Left lung (tissue), 10 donors: ENCODE measurements around the gene GDPD5. TPM values are rescaled to one million over a fixed set of nuclear protein-coding genes. Genes with fewer than 3 reads are reported as not detected.

ENCODE experiments used
- ATAC-seq: fragments of 200-7000 bp; cut with Tn5 transposase; one replicate; pipeline ENCODE4 v1.9.1; 2020; ENCODE audit warnings: moderate library complexity
- DNase-seq, 4 donors: peaks; one replicate each; pipeline ENCODE4 v3.0.0-alpha.2; 2013 to 2020
- H3K27ac ChIP-seq, 2 donors: fragments of 200-600 bp; sonication (generic) in 1 of 2; one replicate each; pipeline versions ENCODE4 v1.5.0 to v1.8.0; 2020 to 2021
- H3K27me3 ChIP-seq, 2 donors: fragments of 200-600 bp; sonication (generic) in 1 of 2; one replicate each; pipeline versions ENCODE4 v1.5.0 to v1.8.0; 2020 to 2021
- H3K36me3 ChIP-seq, 2 donors: fragments of 200-600 bp; sonication (generic) in 1 of 2; one replicate each; pipeline versions ENCODE4 v1.5.0 to v1.8.0; 2020 to 2021
- H3K4me1 ChIP-seq, 2 donors: fragments of 200-600 bp; one replicate each; pipeline ENCODE4 v1.8.0; 2021
- H3K4me3 ChIP-seq, 2 donors: fragments of 200-600 bp; sonication (generic) in 1 of 2; one replicate each; pipeline versions ENCODE4 v1.5.0 to v1.8.0; 2020 to 2021; ENCODE audit warnings: mild to moderate bottlenecking in 1 of 2
- H3K9me3 ChIP-seq, 2 donors: fragments of 200-600 bp; sonication (generic) in 1 of 2; one replicate each; pipeline versions ENCODE4 v1.5.0 to v1.8.0; 2020 to 2021
- intact Hi-C, 2 donors: fragments of 100-400 bp; cut with DNase I; formaldehyde crosslinking; loops; one replicate each; pipeline versions ENCODE4 v1.11.2 to v1.14.2; 2022
- polyA plus RNA-seq, 6 donors: library from polyadenylated mRNA; unstranded; fragments of 120-200 nt; gene quantifications; one replicate each; pipeline ENCODE4 v1.2.1, GENCODE V29; 2013; ENCODE audit not compliant: insufficient read length in 6 of 6
- total RNA-seq, 2 donors: library from RNA; stranded (reverse); fragmentation: NEBNext Ultra II Directional; extraction: Animal tissue kit (Norgen Biotek cat#: 25700); gene quantifications; one replicate each; pipeline ENCODE4 v1.2.1, GENCODE V29; 2021
- TF ChIP-seq, protein P1 (sequence below), 2 donors: fragments of 200-600 bp; sonication (generic) in 1 of 2; IDR thresholded peaks; one replicate each; pipeline versions ENCODE4 v1.5.0 to v1.8.0; 2021; ENCODE audit warnings: antibody characterized with exemption in 2 of 2
- donor health status: DM: no; HTN: yes; CAD: no.
- donor health status: DM: no; HTN: no; CAD: no.

Gene GDPD5
- total and polyA plus RNA-seq, 8 donors: 10.5 to 34.8 (median 27.6) TPM

GRCh38 chr11:75558939-75559843 is 33.5 kb upstream of the GDPD5 start:
- peak; percentile 56 for ATAC-seq
- peak overlapping the region; percentile 94 to 100 for H3K27ac ChIP-seq
- H3K4me1 ChIP-seq: peaks cover 36 to 64% of the 10 kb centered on the region in 2 donors
- intact Hi-C loops: no loop called here
- H3K4me3 ChIP-seq: no peak overlapping the region
- no peaks in the 10 kb centered on the region for H3K36me3 ChIP-seq
- H3K9me3 ChIP-seq: no peaks in the 10 kb centered on the region
- peak; percentile 56 to 92 (median 80) for DNase-seq
- H3K27me3 ChIP-seq: peaks cover 0 to 23% of the 10 kb centered on the region in 2 donors
- TF ChIP-seq, protein P1, sequence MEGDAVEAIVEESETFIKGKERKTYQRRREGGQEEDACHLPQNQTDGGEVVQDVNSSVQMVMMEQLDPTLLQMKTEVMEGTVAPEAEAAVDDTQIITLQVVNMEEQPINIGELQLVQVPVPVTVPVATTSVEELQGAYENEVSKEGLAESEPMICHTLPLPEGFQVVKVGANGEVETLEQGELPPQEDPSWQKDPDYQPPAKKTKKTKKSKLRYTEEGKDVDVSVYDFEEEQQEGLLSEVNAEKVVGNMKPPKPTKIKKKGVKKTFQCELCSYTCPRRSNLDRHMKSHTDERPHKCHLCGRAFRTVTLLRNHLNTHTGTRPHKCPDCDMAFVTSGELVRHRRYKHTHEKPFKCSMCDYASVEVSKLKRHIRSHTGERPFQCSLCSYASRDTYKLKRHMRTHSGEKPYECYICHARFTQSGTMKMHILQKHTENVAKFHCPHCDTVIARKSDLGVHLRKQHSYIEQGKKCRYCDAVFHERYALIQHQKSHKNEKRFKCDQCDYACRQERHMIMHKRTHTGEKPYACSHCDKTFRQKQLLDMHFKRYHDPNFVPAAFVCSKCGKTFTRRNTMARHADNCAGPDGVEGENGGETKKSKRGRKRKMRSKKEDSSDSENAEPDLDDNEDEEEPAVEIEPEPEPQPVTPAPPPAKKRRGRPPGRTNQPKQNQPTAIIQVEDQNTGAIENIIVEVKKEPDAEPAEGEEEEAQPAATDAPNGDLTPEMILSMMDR (IDR thresholded peaks at IDR 0.05): no peak

DNA sequence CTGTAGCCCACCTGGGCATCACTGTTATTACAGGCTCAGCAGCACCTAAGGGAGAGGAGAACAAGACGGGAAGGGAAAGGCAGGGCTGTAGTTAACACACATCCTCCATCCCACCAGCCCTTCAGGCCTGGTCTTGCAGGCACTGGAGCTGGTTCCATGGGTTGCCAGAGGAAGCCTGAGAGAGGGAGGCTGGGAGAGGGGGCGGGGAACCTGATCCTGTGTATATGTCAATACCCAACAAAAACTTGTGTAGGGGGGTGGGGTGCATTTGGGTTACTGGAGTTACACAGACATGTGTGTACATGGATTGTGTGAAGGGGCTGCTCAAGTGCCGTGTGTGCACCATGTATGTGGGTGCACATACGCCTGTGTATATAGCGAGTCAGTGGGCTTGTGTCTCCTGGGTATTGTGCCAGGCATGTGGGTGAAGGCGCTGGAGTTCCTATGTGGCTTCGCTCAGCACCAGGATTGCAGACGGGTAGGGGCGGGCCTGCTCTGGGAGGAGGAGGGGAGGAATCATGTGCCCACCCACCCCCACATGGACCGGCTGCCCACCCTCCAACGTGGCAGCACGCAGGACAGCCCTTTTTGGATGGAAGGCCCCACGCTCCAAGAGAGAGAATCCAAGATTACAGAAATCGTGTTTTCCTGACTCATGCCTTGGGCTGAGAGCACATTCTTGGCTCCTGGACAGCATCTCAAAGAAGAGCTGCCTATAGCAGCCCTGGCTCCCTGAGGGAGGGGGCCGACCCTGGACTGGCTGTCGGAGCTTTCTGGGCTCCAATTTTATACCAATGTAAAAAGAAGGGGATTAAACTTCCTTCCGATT is 32.1 kb upstream of the GDPD5 start:
- intact Hi-C loops: no loop called here
- DNase-seq (peak; percentile 74 to 93 (median 80)), ATAC-seq (peak; percentile 53)
- Histone ChIP-seq H3K27me3 (peaks cover 0 to 19% of the 10 kb centered on the region in 2 donors), H3K4me3 (no peak overlapping the region), H3K36me3 (no peaks in the 10 kb centered on the region), H3K27ac (peak overlapping the region; percentile 94 to 100), H3K9me3 (no peaks in the 10 kb centered on the region), H3K4me1 (peaks cover 39 to 68% of the 10 kb centered on the region in 2 donors)
- TF ChIP-seq, protein P1 (IDR thresholded peaks at IDR 0.05): no peak

- intact Hi-C loops: no loop called here
- Histone ChIP-seq H3K4me3 (no peak overlapping the region), H3K27me3 (peaks cover 0 to 2% of the 10 kb centered on the region in 2 donors), H3K9me3 (no peaks in the 10 kb centered on the region), H3K27ac (no peak overlapping the region), H3K36me3 (no peaks in the 10 kb centered on the region), H3K4me1 (peaks cover 39 to 58% of the 10 kb centered on the region in 2 donors)
- TF ChIP-seq, protein P1 (IDR thresholded peaks at IDR 0.05): no peak
- DNase-seq (no peak), ATAC-seq (no peak)
Observed at GRCh38 chr11:75556275-75556674, 30.5 kb upstream of the GDPD5 start.

GRCh38 chr11:75555079-75555811 is 29.5 kb upstream of the GDPD5 start:
- Histone ChIP-seq H3K9me3 (no peaks in the 10 kb centered on the region), H3K27ac (peak overlapping the region; percentile 64 to 77), H3K4me1 (peaks cover 33 to 48% of the 10 kb centered on the region in 2 donors), H3K4me3 (no peak overlapping the region), H3K36me3 (no peaks in the 10 kb centered on the region), H3K27me3 (no peaks in the 10 kb centered on the region)
- intact Hi-C loops: no loop called here
- TF ChIP-seq, protein P1 (IDR thresholded peaks at IDR 0.05): no peak
- ATAC-seq: no peak
- DNase-seq: peak in 1 of 4 donors; percentile 45
